HEK293 (cell line): ENCODE data around the gene IL1RL2.

Source experiments
- CTCF ChIA-PET: fragments of 350-600 bp; formaldehyde crosslinking; extraction: SDS; loops from one replicate; lab custom pipeline; 2021; ENCODE audit warnings: antibody characterized with exemption; lab: Yijun Ruan, JAX
- POLR2A ChIA-PET: fragments of 300-600 bp; formaldehyde crosslinking; extraction: SDS; loops from one replicate; lab custom pipeline; 2020; ENCODE audit warnings: antibody characterized with exemption, inconsistent platforms; lab: Yijun Ruan, JAX
- H3K27ac ChIP-seq: fragments of 200-500 bp; sonication (Bioruptor generic); 2 replicates; pipeline ENCODE4 v1.5.1; 2014; ENCODE audit warnings: low read depth, low read length, control low read depth, inconsistent platforms; ENCODE audit errors: extremely low read depth
- H3K36me3 ChIP-seq, 2 experiments: fragments of 200-500 bp in 1 of 2; sonication (Bioruptor generic) in 1 of 2; 1 replicate in 1 of 2; 2 replicates in 1 of 2; pipeline ENCODE4 v1.5.1; 2014 to 2017; ENCODE audit warnings: inconsistent platforms in 2 of 2, low read length in 2 of 2; ENCODE audit not compliant: control insufficient read depth in 2 of 2, insufficient read depth in 1 of 2
- H3K4me1 ChIP-seq: fragments of 200-500 bp; sonication (Bioruptor generic); 2 replicates; pipeline ENCODE4 v1.5.1; 2014; ENCODE audit warnings: mild to moderate bottlenecking, low read length, inconsistent platforms; ENCODE audit not compliant: control insufficient read depth, insufficient read depth
- H3K4me3 ChIP-seq: 2 replicates; pipeline ENCODE4 v1.5.1; 2011; ENCODE audit warnings: low read depth, mild to moderate bottlenecking, control low read depth, low read length, moderate library complexity
- H3K9me3 ChIP-seq: fragments of 200-500 bp; sonication (Bioruptor generic); 2 replicates; pipeline ENCODE4 v1.5.1; 2014; ENCODE audit warnings: low read depth, low read length, inconsistent platforms; ENCODE audit not compliant: control insufficient read depth, insufficient read depth
- FEZF1 ChIP-seq: fragments of 450-650 bp; formaldehyde crosslinking; IDR thresholded peaks from 2 replicates; pipeline ENCODE4 v1.5.1; 2016; ENCODE audit warnings: missing biosample characterization, missing genetic modification characterization
- IKZF3 ChIP-seq: fragments of 450-650 bp; IDR thresholded peaks from 2 replicates; pipeline ENCODE4 v1.5.0; 2018; ENCODE audit warnings: missing biosample characterization, mild to moderate bottlenecking, missing genetic modification characterization, moderate library complexity
- MYNN ChIP-seq: fragments of 450-650 bp; formaldehyde crosslinking; IDR thresholded peaks from 2 replicates; pipeline ENCODE4 v1.5.1; 2016; ENCODE audit warnings: missing biosample characterization, missing genetic modification characterization, borderline replicate concordance
- PRDM10 ChIP-seq: fragments of 450-650 bp; formaldehyde crosslinking; IDR thresholded peaks from 2 replicates; pipeline ENCODE4 v1.5.1; 2016; ENCODE audit warnings: missing biosample characterization, missing genetic modification characterization
- SETDB1 ChIP-seq: IDR thresholded peaks from one replicate; pipeline ENCODE4 v1.6.1; 2017; ENCODE audit warnings: mild to moderate bottlenecking, low read length, moderate library complexity, mixed read lengths; ENCODE audit not compliant: insufficient read length
- WT1 ChIP-seq: fragments of 450-650 bp; formaldehyde crosslinking; IDR thresholded peaks from 2 replicates; pipeline ENCODE4 v1.5.1; 2016; ENCODE audit warnings: missing biosample characterization, missing genetic modification characterization
- ZFP69B ChIP-seq: fragments of 450-650 bp; formaldehyde crosslinking; IDR thresholded peaks from 2 replicates; pipeline ENCODE4 v1.5.1; 2016; ENCODE audit warnings: missing biosample characterization, missing genetic modification characterization
- ZNF175 ChIP-seq: fragments of 450-650 bp; formaldehyde crosslinking; IDR thresholded peaks from 2 replicates; pipeline ENCODE4 v1.5.1; 2016; ENCODE audit warnings: missing biosample characterization, missing genetic modification characterization
- ZNF184 ChIP-seq: fragments of 450-650 bp; IDR thresholded peaks from 2 replicates; pipeline ENCODE4 v1.5.1; 2018; ENCODE audit warnings: missing biosample characterization, mild to moderate bottlenecking, missing genetic modification characterization
- ZNF202 ChIP-seq: fragments of 450-650 bp; formaldehyde crosslinking; IDR thresholded peaks from 2 replicates; pipeline ENCODE4 v1.5.1; 2016; ENCODE audit warnings: missing biosample characterization, missing genetic modification characterization, borderline replicate concordance
- ZNF280D ChIP-seq: fragments of 450-650 bp; formaldehyde crosslinking; IDR thresholded peaks from 2 replicates; pipeline ENCODE4 v1.5.1; 2016; ENCODE audit warnings: missing biosample characterization, missing genetic modification characterization
- ZNF404 ChIP-seq: fragments of 450-650 bp; formaldehyde crosslinking; IDR thresholded peaks from 2 replicates; pipeline ENCODE4 v1.5.1; 2017; ENCODE audit warnings: missing biosample characterization, missing genetic modification characterization
- ZNF48 ChIP-seq: fragments of 450-650 bp; formaldehyde crosslinking; IDR thresholded peaks from 2 replicates; pipeline ENCODE4 v1.5.1; 2016; ENCODE audit warnings: missing biosample characterization, missing genetic modification characterization
- ZNF521 ChIP-seq: fragments of 450-650 bp; formaldehyde crosslinking; IDR thresholded peaks from 2 replicates; pipeline ENCODE4 v1.5.1; 2017; ENCODE audit warnings: missing biosample characterization, mild to moderate bottlenecking, missing genetic modification characterization
- ZNF571 ChIP-seq: fragments of 450-650 bp; formaldehyde crosslinking; IDR thresholded peaks from 2 replicates; pipeline ENCODE4 v1.5.0; 2017; ENCODE audit warnings: missing biosample characterization, missing genetic modification characterization
- ZNF707 ChIP-seq: fragments of 450-650 bp; formaldehyde crosslinking; IDR thresholded peaks from 2 replicates; pipeline ENCODE4 v1.5.1; 2016; ENCODE audit warnings: missing biosample characterization, missing genetic modification characterization
- ZNF76 ChIP-seq: fragments of 450-650 bp; formaldehyde crosslinking; IDR thresholded peaks from 2 replicates; pipeline ENCODE4; 2016; ENCODE audit warnings: low read depth, missing biosample characterization, missing genetic modification characterization, borderline replicate concordance
- ZNF768 ChIP-seq: fragments of 450-650 bp; formaldehyde crosslinking; IDR thresholded peaks from 2 replicates; pipeline ENCODE4 v1.5.1; 2018; ENCODE audit warnings: missing biosample characterization, mild to moderate bottlenecking, missing genetic modification characterization
- TF ChIP-seq, protein P1 (sequence below): fragments of 450-650 bp; formaldehyde crosslinking; IDR thresholded peaks from 2 replicates; pipeline ENCODE4 v1.5.1; 2016; ENCODE audit warnings: missing biosample characterization, missing genetic modification characterization
- TF ChIP-seq, protein P2 (sequence below): sonication (generic); formaldehyde crosslinking; IDR thresholded peaks from 2 replicates; pipeline ENCODE4 v1.8.1; 2022; ENCODE audit warnings: mild to moderate bottlenecking, moderate library complexity, missing genetic modification reagents
- TF ChIP-seq, protein P3 (sequence below): fragments of 450-650 bp; formaldehyde crosslinking; IDR thresholded peaks from 2 replicates; pipeline ENCODE4 v1.5.1; 2016; ENCODE audit warnings: missing biosample characterization, missing genetic modification characterization, borderline replicate concordance

Gene IL1RL2

DNA sequence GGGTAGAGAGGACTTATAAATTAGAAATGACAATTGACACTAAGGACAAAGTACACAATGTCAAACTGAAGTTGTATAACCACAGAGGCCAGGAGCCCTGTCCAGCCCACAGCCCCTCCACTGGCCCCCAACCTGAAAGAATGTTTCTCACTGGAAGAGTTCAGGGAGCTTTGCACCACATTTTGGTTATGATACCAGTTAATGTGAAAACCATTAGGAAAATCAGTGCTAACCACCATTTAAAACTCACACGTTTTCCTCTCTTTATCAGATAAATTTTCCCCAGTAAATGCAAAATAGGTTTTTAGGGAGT lies 6.2 kb upstream of the IL1RL2 start:
- H3K9me3 ChIP-seq, result no peaks in the 10 kb centered on the region
- no peak for TF ChIP-seq MYNN (tag by site-specific recombination)
- TF ChIP-seq, protein P1, sequence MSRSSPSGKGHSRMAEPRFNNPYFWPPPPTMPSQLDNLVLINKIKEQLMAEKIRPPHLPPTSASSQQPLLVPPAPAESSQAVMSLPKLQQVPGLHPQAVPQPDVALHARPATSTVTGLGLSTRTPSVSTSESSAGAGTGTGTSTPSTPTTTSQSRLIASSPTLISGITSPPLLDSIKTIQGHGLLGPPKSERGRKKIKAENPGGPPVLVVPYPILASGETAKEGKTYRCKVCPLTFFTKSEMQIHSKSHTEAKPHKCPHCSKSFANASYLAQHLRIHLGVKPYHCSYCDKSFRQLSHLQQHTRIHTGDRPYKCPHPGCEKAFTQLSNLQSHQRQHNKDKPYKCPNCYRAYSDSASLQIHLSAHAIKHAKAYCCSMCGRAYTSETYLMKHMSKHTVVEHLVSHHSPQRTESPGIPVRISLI (tag by site-specific recombination), result no peak
- TF ChIP-seq ZNF571, result no peak
- no peak for TF ChIP-seq PRDM10 (tag by site-specific recombination)
- no peak for TF ChIP-seq ZNF175 (tag by site-specific recombination)
- TF ChIP-seq ZNF768 (tag by site-specific recombination), result no peak
- no peak for TF ChIP-seq ZNF521 (tag by site-specific recombination)
- no peak for TF ChIP-seq WT1
- TF ChIP-seq ZFP69B (tag by site-specific recombination), result no peak
- no peak for TF ChIP-seq ZNF184 (tag by site-specific recombination)
- TF ChIP-seq FEZF1 (tag by site-specific recombination), result no peak
- no peak for TF ChIP-seq SETDB1
- no peak for TF ChIP-seq ZNF202 (tag by site-specific recombination)
- TF ChIP-seq, all 188 proteins: peak for 0
- Histone ChIP-seq H3K4me3 (no peak overlapping the region), H3K27ac (no peak overlapping the region), H3K36me3 (no peaks in the 10 kb centered on the region), H3K4me1 (no peaks in the 10 kb centered on the region)
- POLR2A ChIA-PET, result no interaction called here
- CTCF ChIA-PET, result interaction anchor here (0.7 to 1.9 kb wide), 3 partner anchors 24 to 160 kb away, joined by 4 to 6 read pairs (median 5); no protein-coding TSS in a partner anchor

DNA sequence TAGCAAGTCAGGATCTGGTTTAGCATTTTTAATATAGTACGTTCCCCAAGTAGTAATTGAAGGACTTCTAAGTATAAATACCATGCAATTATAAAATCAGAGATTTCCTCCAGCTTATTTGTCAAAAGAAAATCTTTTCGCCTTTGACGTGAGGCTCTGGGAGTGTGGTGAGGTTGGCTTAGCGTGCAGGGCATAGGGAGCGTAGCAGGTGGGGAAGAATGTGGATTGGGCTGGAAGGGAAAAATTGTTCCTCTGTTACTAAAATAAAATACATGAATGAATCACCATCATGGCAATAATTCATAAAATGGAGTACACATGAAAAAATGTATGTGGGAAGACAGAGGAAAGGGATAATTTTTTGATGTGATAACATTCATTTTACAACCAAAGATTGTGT lies 5.4 kb upstream of the IL1RL2 start:
- no peak overlapping the region for H3K4me3 ChIP-seq
- CTCF ChIA-PET, result interaction anchor here (1.1 to 1.9 kb wide), 2 partner anchors 60 to 161 kb away, joined by 4 to 5 read pairs; no protein-coding TSS in a partner anchor
- no peaks in the 10 kb centered on the region for H3K9me3 ChIP-seq
- H3K36me3 ChIP-seq, result no peaks in the 10 kb centered on the region
- POLR2A ChIA-PET, result no interaction called here
- no peaks in the 10 kb centered on the region for H3K4me1 ChIP-seq
- no peak overlapping the region for H3K27ac ChIP-seq
- TF ChIP-seq, protein P2, sequence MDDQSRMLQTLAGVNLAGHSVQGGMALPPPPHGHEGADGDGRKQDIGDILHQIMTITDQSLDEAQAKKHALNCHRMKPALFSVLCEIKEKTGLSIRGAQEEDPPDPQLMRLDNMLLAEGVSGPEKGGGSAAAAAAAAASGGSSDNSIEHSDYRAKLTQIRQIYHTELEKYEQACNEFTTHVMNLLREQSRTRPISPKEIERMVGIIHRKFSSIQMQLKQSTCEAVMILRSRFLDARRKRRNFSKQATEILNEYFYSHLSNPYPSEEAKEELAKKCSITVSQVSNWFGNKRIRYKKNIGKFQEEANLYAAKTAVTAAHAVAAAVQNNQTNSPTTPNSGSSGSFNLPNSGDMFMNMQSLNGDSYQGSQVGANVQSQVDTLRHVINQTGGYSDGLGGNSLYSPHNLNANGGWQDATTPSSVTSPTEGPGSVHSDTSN, result no peak
- TF ChIP-seq ZNF707 (tag by site-specific recombination), result no peak
- TF ChIP-seq, protein P3, sequence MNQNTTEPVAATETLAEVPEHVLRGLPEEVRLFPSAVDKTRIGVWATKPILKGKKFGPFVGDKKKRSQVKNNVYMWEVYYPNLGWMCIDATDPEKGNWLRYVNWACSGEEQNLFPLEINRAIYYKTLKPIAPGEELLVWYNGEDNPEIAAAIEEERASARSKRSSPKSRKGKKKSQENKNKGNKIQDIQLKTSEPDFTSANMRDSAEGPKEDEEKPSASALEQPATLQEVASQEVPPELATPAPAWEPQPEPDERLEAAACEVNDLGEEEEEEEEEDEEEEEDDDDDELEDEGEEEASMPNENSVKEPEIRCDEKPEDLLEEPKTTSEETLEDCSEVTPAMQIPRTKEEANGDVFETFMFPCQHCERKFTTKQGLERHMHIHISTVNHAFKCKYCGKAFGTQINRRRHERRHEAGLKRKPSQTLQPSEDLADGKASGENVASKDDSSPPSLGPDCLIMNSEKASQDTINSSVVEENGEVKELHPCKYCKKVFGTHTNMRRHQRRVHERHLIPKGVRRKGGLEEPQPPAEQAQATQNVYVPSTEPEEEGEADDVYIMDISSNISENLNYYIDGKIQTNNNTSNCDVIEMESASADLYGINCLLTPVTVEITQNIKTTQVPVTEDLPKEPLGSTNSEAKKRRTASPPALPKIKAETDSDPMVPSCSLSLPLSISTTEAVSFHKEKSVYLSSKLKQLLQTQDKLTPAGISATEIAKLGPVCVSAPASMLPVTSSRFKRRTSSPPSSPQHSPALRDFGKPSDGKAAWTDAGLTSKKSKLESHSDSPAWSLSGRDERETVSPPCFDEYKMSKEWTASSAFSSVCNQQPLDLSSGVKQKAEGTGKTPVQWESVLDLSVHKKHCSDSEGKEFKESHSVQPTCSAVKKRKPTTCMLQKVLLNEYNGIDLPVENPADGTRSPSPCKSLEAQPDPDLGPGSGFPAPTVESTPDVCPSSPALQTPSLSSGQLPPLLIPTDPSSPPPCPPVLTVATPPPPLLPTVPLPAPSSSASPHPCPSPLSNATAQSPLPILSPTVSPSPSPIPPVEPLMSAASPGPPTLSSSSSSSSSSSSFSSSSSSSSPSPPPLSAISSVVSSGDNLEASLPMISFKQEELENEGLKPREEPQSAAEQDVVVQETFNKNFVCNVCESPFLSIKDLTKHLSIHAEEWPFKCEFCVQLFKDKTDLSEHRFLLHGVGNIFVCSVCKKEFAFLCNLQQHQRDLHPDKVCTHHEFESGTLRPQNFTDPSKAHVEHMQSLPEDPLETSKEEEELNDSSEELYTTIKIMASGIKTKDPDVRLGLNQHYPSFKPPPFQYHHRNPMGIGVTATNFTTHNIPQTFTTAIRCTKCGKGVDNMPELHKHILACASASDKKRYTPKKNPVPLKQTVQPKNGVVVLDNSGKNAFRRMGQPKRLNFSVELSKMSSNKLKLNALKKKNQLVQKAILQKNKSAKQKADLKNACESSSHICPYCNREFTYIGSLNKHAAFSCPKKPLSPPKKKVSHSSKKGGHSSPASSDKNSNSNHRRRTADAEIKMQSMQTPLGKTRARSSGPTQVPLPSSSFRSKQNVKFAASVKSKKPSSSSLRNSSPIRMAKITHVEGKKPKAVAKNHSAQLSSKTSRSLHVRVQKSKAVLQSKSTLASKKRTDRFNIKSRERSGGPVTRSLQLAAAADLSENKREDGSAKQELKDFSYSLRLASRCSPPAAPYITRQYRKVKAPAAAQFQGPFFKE (tag by site-specific recombination), result no peak
- TF ChIP-seq ZNF404, result no peak
- no peak for TF ChIP-seq ZNF48 (tag by site-specific recombination)
- no peak for TF ChIP-seq ZNF76 (tag by site-specific recombination)
- no peak for TF ChIP-seq IKZF3
- TF ChIP-seq ZNF280D (tag by site-specific recombination), result no peak
